Inflammatory macrophage (primary cell): ENCODE results near the gene PLXNA1.

Source experiments
- DNase-seq, 2 donors: peaks; one replicate each; pipeline ENCODE4 v3.0.0-alpha.2; 2020 to 2022

The PLXNA1 gene

DNA sequence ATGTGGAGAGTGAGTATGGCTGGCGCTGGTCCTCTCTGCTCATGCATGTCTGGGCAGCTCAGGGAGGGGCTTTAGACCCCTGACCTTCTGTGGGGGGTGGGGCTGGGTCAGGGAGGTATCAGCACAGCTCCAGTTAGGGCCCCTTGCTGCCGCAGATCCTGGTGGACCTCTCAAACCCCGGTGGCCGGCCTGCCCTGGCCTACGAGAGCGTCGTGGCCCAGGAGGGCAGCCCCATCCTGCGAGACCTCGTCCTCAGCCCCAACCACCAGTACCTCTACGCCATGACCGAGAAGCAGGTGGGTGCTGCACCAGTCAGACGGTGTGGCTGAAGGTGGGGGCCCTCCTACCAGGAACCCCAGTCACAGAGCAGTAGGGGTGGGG lies 20.2 kb downstream of the PLXNA1 start:
- no peak for DNase-seq

DNA sequence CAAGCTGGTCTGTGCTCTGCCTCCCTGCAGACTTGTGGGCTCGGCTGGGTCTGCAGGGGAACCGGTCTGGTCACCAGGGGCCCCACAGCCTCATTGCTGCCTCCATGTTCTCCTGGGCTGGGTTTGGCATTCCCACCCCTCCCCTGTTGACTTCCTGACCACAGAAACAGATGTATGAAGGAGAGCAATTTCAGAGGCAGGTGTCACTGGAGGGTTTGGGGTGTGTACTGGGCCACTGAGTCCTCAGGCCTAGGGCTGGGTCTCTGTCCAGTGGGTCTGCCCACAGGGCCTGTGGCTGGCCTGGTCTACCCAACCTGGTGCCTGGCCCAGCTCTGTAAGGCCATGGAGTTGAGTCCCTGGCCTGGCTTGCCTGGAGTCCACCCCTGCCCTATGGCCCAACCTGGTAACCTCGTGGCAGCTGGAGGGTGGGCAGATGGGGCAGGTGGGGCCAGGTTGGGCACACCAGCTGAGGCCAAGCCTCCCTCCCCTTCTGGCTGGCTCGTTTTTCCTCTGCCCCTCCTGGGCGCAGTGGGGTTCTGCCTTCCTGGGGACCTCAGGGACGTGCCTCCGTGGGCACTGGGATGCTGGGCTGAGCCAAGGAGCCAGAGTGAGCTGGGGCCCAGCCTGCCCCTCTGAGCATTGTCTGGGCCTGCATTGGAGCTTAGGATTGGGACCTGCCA lies 20.8 kb downstream of the PLXNA1 start:
- DNase-seq: no peak

DNA sequence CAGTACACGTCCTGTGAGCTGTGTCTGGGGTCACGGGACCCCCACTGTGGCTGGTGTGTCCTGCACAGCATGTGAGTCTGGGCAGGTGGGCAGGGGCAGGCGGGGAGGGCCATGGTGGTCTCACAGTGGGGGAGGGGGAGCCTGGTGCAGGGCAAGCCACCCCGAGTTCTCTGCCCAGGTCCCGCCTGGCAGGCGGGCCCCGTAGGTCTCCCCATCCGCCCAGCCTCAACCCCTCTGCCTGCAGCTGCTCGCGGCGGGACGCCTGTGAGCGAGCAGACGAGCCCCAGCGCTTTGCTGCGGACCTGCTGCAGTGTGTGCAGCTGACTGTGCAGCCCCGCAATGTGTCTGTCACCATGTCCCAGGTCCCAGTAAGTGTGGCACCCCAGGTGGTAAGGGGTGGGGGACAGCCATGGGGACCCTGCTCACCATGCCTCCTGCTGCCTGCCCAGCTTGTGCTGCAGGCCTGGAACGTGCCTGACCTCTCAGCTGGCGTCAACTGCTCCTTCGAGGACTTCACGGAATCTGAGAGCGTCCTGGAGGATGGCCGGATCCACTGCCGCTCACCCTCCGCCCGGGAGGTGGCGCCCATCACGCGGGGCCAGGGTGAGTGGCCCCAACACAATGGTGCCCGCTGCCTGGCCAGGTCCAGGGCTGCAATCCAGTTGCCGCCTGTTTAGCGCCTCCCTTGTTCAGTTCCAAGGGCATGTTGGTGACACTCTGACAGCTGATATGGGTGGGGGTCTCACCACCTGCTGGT lies 21.9 kb downstream of the PLXNA1 start:
- no peak for DNase-seq

DNA sequence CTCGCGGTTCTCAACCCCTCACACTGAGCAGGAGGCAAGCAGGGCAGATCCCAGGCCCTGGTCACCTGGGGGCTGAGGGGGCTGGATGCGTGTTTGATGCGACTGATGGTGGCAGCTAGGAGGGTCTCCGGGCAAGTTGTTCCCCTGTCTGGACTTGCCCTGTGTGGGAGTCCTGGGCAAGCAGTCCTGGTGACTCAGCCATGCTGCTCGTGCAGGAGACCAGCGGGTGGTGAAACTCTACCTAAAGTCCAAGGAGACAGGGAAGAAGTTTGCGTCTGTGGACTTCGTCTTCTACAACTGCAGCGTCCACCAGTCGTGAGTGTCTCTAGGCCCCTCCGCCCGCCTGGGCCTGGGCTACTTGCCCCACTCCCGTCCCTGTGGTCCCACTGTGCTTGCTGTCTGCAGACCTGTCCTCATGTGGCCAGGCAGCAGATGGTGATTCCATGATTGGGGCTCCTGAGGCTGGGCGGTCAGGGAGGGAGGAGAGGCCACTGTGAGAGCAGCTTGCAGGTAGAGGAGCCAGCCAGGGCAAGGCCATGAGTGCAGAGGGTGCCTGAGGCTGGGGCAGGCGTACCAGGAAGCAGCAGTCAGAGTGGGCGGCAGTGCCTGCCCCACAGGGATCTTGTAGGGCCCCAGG lies 23.1 kb downstream of the PLXNA1 start:
- peak in 1 of 2 donors; percentile 33 for DNase-seq

DNA sequence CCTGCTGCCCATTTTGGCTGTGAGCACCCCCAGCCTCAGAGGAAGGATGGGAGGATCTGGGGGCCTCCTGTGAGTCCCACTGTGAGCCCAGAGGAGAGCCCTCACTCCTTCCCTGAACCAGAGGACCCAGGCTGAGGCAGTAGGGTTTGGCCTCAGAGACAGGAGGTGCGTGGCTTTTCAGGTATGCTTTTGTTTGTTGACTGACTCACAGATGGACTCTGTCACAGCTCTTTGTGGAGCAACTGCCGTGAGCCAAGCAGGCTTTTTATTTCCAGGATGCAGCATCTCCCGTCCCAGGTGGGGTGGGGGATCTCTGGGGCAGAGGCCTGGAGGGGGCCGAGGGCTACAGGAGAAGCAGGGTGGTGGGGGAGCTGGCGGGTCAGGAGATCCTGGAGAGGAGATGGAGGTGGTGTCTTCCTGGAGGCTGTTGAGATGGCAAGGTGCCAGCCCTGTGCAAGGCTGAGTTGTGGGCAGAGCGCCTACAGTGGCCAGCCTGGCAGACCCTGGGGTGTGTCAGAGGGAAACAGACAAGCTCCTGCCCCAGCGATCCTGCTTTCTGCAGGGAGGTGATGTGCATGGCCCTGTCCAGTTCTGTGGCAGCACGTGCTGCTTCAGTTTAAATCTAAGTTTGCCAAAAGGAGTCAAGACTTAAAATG lies 24.0 kb downstream of the PLXNA1 start:
- no peak for DNase-seq

DNA sequence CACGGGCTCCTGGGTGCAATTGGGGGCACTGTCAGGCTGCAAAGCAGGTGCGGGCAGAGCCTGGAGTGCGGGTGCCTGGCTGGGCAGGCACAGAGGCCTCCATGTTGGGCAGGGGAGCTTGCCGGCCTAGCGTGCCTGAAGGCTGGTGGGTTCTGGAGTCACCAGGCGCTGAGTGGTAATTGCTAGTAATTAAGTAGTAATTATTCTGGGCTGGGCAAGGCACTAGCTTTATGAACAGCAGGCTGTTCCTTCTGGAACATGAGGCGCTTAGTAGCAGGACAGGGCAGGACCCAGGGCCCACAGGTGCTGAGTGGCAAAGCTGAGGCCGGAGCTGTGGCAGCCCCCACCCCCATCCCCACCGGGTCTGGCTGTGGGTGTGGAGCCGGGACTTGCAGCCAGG lies 25.3 kb downstream of the PLXNA1 start:
- no peak for DNase-seq

DNA sequence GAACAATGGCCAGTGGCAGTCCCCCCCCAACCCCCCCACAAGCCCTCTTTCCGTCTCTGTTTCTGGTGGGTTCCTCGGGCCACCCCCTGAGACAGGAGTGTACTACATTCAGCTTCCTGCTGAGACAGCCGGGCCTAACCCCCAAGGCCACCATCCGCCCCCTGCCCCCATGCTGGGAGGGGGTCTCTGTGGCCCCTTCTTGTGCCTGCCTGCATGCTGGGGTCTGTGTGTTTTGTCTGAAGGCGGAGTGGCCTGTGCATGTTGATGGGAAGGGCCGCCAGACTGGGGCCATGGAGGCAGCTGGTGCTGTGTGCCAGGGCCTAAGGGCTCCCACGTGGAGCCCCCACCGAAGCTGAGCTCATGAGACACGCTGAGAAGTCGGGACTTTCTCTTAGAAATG lies 26.6 kb downstream of the PLXNA1 start:
- no peak for DNase-seq

DNA sequence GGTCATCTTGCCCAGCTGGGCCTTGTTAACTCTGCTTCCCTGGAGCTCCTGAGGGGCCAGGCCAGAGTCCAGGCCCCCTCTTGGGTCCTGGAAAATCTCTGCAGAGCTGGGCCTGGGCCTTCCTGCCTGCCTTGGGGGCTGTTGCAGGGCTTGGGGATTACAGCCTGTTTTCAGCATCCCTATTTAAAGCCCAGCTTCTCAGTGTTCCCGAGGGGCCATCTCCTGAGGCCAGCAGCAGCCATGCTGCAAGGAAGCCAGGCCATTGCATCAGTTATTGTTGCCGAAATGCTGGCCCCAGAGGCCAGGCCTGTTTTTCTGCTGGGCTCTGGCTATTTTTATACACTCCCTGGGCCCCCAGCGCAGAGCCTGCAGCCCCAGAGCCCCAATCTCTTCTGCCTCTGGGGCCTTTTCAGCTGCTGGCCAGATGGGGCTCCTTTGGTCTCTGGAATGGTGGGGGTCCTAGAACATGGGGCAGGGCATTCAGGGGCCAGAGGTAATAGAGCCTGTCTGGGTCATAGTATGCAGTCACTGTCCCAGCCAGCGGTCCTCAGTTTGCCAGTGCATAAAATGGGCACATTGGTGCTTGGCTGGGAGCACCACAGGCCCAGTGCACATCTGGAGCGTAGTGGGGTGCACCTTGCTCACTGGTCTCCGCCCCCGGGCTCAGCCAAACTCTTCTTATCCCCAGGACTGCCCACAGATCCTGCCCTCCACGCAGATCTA lies 28.5 kb downstream of the PLXNA1 start:
- peak; percentile 27 to 50 for DNase-seq

DNA sequence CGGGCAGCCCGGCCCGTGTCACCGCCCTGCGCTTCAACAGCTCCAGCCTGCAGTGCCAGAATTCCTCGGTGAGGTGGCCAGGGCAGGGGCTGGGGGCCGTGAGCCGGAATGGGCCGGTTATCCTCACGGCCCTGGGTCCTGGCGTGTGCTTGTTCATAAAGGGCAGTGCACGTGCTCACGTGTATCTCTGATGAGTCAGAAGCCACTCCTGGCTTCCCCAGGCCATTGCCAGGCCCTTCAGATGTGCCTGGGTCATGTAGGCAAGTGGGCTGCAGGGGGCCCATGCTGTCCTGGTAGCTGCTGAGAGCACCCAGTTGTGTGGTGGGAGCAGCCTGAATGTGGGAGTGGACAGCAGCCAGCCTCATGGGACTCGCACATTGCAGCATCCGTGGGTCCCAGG lies 29.2 kb downstream of the PLXNA1 start:
- peak in 1 of 2 donors; percentile 21 for DNase-seq

DNA sequence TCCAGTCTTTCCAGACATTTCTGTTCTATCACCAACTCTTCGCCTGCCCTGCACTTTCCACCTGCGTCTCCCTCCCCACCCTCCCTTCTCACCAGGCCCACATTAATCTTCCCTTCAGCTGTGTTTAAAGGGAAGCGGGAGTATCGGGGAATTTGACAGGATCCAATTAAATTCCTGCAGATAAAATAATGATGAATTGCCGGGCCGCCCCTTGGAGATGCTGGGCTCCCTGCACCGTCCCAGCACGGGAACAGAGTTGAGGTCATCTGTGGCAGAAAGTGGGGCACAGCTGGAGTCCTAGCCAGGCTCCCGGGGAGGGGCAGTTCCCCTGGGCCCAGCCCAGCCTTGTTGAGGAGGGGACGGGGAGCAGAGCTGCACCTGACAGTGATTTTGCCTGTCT lies 30.3 kb downstream of the PLXNA1 start:
- DNase-seq: no peak

DNA sequence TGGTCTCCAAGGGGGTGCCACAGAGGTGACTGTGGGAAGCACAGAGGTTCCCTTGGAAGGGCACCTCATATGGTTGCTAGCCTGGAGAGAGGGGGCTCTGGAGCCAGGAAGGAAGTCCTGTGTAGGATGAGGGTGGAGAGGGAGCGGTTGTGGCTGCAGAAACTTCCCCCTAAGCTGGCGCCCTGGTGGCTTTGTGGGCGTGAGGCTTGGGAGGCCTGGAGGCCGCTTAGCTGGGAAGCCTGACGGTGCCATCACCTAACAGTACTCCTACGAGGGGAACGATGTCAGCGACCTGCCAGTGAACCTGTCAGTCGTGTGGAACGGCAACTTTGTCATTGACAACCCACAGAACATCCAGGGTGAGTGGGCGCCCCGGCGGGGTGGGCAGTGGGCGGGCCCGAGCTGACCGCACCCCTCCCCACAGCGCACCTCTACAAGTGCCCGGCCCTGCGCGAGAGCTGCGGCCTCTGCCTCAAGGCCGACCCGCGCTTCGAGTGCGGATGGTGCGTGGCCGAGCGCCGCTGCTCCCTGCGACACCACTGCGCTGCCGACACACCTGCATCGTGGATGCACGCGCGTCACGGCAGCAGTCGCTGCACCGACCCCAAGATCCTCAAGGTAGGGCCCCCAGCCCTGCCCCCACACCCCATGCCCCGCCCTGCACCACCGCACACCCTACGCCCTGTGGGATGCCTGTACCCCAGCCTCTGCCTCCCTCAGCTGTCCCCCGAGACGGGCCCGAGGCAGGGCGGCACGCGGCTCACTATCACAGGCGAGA lies 31.0 kb downstream of the PLXNA1 start:
- peak; percentile 59 to 84 for DNase-seq

DNA sequence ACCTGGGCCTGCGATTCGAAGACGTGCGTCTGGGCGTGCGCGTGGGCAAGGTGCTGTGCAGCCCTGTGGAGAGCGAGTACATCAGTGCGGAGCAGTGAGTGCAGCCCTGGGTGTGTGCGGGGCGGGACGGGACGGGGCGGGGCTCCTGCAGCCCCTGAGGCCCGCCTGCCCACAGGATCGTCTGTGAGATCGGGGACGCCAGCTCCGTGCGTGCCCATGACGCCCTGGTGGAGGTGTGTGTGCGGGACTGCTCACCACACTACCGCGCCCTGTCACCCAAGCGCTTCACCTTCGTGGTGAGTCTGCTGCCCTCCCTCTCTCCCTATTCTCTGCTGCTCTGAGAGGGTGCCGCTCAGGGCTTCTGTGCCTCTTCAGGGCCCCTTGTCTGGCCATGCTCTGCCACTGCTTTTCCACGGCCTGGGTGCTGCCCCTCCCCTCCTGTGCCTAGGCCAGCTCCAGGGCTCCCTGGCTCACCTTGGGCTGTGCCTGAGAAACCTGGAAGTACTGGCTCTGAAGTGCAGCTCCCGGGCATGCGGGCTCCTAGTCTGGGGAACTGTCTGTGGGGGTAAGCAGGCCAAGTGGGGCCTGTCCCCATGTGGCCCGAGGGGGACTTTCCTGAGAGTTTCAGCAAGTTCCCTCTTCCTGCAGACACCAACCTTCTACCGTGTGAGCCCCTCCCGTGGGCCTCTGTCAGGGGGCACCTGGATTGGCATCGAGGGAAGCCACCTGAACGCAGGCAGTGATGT lies 31.8 kb downstream of the PLXNA1 start:
- DNase-seq: no peak

DNA sequence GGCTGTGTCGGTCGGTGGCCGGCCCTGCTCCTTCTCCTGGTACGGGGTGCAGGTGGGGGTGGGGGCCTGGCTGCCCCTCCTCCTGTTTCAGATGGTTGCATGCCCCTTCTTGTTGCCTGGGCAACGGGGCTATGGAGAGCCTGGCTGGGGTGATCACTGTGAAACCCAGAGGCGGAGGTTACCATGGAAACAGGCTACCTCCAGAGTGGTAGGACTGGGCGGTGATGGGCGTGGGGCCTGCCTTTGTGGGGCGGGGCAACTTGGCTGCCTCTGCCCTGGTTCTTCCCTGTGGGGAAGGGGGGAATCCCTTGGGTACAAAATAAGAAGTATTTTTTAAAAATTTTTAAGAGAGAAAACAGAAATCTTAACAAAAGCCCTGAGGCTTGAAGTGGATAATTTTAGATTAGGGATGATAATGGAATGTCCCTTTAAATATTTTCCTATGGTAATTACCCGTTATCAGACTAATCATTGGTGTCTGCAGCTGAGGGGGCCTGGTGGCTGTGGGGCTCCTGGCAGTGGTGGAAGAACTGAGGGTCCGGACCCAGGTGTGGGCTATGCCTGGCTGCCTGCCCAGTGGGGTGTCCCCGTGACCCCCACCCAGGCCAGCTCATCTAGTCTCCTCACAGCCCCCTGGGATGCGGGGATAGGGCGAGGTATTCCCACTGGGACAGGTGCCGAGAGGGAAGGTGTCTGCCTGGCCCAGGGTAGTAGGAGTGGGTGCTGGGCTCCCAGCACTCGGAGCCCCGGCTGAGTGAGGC lies 32.5 kb downstream of the PLXNA1 start:
- DNase-seq: peak in 1 of 2 donors; percentile 40

DNA sequence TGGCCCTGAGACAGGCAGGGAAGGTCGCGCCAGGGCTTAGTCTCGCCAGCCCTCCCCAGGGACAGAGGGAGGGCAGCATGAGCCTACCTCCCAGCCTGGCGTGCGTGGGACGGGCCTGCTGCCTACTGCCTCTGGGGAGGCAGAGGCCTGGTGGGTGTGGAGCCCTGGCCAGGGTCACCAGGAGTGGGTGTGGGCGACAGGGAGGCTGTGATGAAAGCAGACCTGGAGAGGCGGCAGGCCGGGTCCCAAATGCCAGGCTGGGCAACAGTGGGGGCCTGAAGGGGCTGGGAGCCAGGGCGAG lies 33.1 kb downstream of the PLXNA1 start:
- no peak for DNase-seq

DNA sequence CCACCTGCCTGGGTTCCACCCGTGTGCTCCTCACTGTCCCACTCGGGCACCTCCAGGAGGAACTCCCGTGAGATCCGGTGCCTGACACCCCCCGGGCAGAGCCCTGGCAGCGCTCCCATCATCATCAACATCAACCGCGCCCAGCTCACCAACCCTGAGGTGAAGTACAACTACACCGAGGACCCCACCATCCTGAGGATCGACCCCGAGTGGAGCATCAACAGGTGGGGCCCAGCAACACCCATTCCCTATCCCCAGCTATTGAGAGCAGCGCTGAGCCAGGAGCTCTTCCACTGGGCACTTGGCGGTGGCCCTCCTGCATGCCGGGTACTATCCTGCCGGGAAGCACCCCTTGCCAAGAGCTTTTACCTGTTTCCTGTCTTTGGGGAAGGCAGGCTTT lies 33.5 kb downstream of the PLXNA1 start:
- no peak for DNase-seq

DNA sequence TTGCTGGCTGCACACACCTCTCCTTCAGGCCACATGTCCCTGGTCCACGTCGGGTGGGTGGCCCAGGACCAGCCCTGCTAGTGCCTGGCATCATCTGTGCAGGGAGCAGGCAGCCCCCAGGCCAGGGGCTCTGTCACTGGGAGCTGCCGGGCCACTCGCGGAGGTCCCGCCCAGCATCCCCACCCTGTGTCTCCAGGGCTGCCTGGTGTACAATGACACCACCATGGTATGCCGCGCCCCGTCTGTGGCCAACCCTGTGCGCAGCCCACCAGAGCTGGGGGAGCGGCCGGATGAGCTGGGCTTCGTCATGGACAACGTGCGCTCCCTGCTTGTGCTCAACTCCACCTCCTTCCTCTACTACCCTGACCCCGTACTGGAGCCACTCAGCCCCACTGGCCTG lies 34.3 kb downstream of the PLXNA1 start:
- no peak for DNase-seq

DNA sequence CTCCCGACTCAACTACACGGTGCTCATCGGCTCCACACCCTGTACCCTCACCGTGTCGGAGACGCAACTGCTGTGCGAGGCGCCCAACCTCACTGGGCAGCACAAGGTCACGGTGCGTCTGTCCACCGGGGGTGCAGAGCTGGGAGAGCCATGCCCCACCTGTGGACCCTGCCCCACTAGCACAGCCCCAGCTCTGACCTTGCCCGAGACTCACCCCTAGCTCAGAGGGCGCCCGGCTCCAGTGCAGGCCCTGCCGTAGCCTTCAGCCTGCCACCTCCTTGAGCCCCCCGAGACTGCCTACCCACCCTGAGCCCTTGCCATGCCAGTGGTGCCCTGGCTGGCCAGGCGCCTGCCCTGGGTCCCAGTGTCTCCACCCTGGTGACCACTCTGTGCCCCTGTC lies 34.9 kb downstream of the PLXNA1 start:
- no peak for DNase-seq

DNA sequence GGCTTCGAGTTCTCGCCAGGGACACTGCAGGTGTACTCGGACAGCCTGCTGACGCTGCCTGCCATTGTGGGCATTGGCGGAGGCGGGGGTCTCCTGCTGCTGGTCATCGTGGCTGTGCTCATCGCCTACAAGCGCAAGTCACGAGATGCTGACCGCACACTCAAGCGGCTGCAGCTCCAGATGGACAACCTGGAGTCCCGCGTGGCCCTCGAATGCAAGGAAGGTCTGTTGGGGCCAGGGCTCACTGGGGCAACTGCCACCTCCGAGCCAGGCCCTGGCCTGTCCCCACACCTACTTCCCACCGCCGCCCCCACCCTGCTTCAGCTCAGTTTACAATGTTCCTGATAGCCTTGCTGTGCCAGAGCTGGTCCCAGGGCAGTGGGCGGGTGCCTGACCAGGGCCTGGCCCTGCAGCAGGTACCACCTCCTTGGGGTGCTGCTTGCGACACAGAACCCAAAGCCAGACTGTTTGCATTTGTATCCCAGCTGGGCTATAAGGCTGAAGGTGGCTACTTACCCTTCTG lies 35.5 kb downstream of the PLXNA1 start:
- no peak for DNase-seq

DNA sequence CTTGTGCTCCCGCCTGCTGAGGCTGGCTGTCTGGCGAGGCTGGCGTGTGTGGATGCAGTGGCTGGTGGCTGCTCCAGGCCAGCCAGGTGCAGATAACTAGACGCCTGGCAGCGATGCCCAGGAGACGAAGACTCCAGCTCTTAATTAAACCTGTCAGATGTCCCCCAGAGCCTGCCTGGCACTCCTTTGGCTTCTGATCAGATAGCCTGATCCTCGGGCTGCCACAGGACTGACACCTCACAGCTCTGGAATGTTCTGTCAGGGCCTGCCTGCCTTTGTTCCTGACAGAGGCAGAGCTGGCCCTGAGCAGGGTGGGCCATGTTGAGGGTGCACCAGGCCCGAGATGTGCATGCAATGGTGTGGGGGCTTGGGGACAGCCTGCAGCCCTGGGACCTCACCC lies 36.5 kb downstream of the PLXNA1 start:
- DNase-seq: no peak

DNA sequence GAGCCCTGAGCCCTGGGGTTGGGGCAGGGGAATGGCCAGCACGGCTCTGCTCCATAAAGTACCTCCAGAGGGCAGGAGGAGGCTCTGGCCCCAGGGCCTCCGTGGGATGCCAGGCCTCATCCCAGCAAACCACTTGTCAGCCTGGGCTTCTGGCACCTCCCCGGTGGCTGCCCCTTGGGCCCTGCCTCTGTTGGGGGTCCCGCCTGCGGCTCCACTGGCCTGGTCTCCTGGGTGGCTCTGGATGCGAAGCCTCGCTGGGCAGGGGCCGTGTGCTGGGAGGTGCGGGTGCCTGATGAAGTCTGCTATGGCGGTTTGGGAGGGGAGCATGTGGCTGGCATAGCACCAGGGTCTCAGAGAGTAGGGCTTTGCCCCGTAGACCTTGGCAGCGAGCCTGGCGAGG lies 37.6 kb downstream of the PLXNA1 start:
- no peak for DNase-seq
